Neural cell (in vitro differentiated cells): ENCODE data around the gene HOXC10. TPM values are rescaled to one million over a fixed set of nuclear protein-coding genes. Genes with fewer than 3 reads are reported as not detected.

Source experiments
- H2AFZ ChIP-seq: fragments of 200-600, 300-800 bp; sonication (generic), shearing (Covaris generic); 2 replicates; pipeline ENCODE4 v1.6.0; 2014; ENCODE audit warnings: low read depth, mild to moderate bottlenecking, antibody characterized with exemption, low read length, moderate library complexity
- H3F3A ChIP-seq: fragments of 200-600 bp; shearing (Covaris generic); 2 replicates; pipeline ENCODE4 v1.6.1; 2016; ENCODE audit warnings: mild to moderate bottlenecking, moderate library complexity, mixed read lengths, antibody characterized with exemption, low read length; ENCODE audit not compliant: insufficient read depth, poor library complexity, severe bottlenecking
- H3K27ac ChIP-seq: fragments of 200-600, 300-800 bp; sonication (generic), shearing (Covaris generic); 2 replicates; pipeline ENCODE4 v1.5.1; 2014; ENCODE audit warnings: mild to moderate bottlenecking, low read length, moderate library complexity
- H3K27me3 ChIP-seq: fragments of 300-800, 200-600 bp; sonication (generic), shearing (Covaris generic); 2 replicates; pipeline ENCODE4 v1.6.0; 2014; ENCODE audit warnings: mild to moderate bottlenecking, low read depth, low read length, moderate library complexity; ENCODE audit not compliant: insufficient read depth
- H3K36me3 ChIP-seq: fragments of 300-800, 200-600 bp; sonication (generic), shearing (Covaris generic); 2 replicates; pipeline ENCODE4 v1.5.1; 2014; ENCODE audit warnings: mild to moderate bottlenecking, antibody characterized with exemption, low read length, moderate library complexity; ENCODE audit not compliant: insufficient read depth
- H3K4me2 ChIP-seq: fragments of 300-800, 200-600 bp; sonication (generic), shearing (Covaris generic); 2 replicates; pipeline ENCODE4 v1.6.0; 2014; ENCODE audit warnings: mild to moderate bottlenecking, low read length
- H3K4me3 ChIP-seq: fragments of 300-800, 200-600 bp; sonication (generic), shearing (Covaris generic); 2 replicates; pipeline ENCODE4 v1.5.1; 2014; ENCODE audit warnings: mild to moderate bottlenecking, low read length, moderate library complexity
- H3K79me2 ChIP-seq: fragments of 200-600 bp; shearing (Covaris generic); replicated peaks from 2 replicates; pipeline ENCODE4 v1.6.0; 2014; ENCODE audit warnings: mild to moderate bottlenecking, low read length, moderate library complexity; ENCODE audit not compliant: insufficient read depth
- H3K9ac ChIP-seq: fragments of 300-800, 200-600 bp; sonication (generic), shearing (Covaris generic); 2 replicates; pipeline ENCODE4 v1.6.1; 2016; ENCODE audit warnings: mild to moderate bottlenecking, low read length, mixed read lengths
- H3K9me2 ChIP-seq: fragments of 200-600 bp; shearing (Covaris generic); 2 replicates; pipeline ENCODE4 v1.6.1; 2016; ENCODE audit warnings: mild to moderate bottlenecking, low read length, mixed read lengths; ENCODE audit not compliant: insufficient read depth
- H3K9me3 ChIP-seq: fragments of 200-600, 300-800 bp; sonication (generic), shearing (Covaris generic); 2 replicates; pipeline ENCODE4 v1.6.1; 2016; ENCODE audit warnings: mild to moderate bottlenecking, mixed run types, low read length, moderate library complexity, mixed read lengths
- H4K20me1 ChIP-seq: fragments of 200-600 bp; shearing (Covaris generic); 2 replicates; pipeline ENCODE4 v1.6.1; 2016; ENCODE audit warnings: mild to moderate bottlenecking, mixed run types; ENCODE audit not compliant: insufficient read depth
- EP300 ChIP-seq: fragments of 450-650 bp; conservative IDR thresholded peaks from 2 replicates; pipeline ENCODE4 v1.6.1; 2014; ENCODE audit warnings: antibody characterized with exemption, mild to moderate bottlenecking, moderate library complexity; ENCODE audit not compliant: poor library complexity, severe bottlenecking
- EZH2 ChIP-seq: fragments of 200-600, 300-800 bp; shearing (Covaris generic), sonication (generic); IDR thresholded peaks from 2 replicates; pipeline ENCODE4 v1.6.1; 2014; ENCODE audit warnings: antibody characterized with exemption, low read length, borderline replicate concordance, mild to moderate bottlenecking; ENCODE audit not compliant: insufficient read depth, poor library complexity, severe bottlenecking
- MXI1 ChIP-seq: fragments of 450-650 bp; conservative IDR thresholded peaks from 2 replicates; pipeline ENCODE4 v1.6.1; 2014; ENCODE audit warnings: antibody characterized with exemption, mild to moderate bottlenecking; ENCODE audit not compliant: poor library complexity, severe bottlenecking
- POLR2AphosphoS5 ChIP-seq: IDR thresholded peaks from 2 replicates; pipeline ENCODE4 v1.6.1; 2012
- RAD21 ChIP-seq: fragments of 450-650 bp; conservative IDR thresholded peaks from 2 replicates; pipeline ENCODE4 v1.6.1; 2014; ENCODE audit warnings: antibody characterized with exemption, mild to moderate bottlenecking, moderate library complexity
- SMC3 ChIP-seq: fragments of 450-650 bp; conservative IDR thresholded peaks from 2 replicates; pipeline ENCODE4 v1.6.1; 2014; ENCODE audit warnings: antibody characterized with exemption, mild to moderate bottlenecking, moderate library complexity; ENCODE audit not compliant: poor library complexity
- TAF1 ChIP-seq: IDR thresholded peaks from 2 replicates; pipeline ENCODE4 v1.6.1; 2012; ENCODE audit warnings: low read depth
- polyA plus RNA-seq: library from polyadenylated mRNA; depleted of rRNA; stranded (reverse); fragments of >200 nt; gene quantifications from 2 replicates; pipeline ENCODE4 v1.2.3, GENCODE V29; 2014
- TF ChIP-seq, protein P1 (sequence below): IDR thresholded peaks from 2 replicates; pipeline ENCODE4 v1.6.1; 2012; ENCODE audit warnings: borderline replicate concordance
- TF ChIP-seq, protein P2 (sequence below): fragments of 450-650 bp; IDR thresholded peaks from 2 replicates; pipeline ENCODE4 v1.5.1; 2014; ENCODE audit warnings: antibody characterized with exemption, mild to moderate bottlenecking, moderate library complexity; ENCODE audit not compliant: poor library complexity, severe bottlenecking

The HOXC10 gene
- polyA plus RNA-seq, 1 donor from 2014 or later = not detected

DNA sequence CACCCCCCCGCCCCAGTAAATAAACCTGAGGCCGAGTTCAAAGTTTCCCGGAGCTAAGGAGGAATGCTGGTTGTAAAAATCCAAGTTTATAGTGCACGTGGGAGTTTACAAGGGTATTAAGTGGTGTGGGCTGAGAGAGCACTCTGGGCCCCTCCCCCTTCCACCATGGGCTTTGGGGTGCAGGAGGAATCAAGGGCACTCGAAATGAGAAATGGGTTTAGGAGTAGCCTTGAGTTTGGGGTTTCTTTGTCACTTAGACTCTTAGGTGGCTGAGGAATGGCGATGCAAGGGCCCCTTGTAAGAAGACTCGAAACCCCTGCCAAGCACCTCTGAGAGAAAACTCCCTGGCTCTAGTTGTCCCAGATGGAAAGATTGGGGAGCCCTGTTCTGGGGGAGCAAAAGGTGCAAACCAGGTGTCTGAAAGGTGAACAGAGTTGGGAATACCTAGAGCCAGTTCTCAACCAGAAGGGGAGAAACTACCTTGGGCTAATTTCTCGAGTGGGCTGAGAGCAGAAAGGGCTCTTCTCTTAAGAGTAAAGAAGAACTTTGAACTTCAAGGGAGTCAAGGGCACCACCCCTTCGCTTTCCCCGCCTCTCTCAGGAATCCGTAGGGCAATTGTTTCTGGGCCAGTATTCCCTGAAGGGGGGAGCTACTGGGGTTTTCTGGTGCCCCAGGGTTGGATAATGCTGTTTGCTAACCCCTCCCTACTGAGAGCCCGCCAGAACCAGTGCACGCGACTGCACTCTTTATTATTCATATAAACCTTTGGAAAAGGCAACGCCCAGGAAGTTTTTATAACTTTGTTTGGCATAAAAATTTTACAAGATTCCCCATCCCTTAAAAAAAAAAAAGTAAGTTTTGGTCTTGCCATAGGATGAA lies 6.2 kb upstream of the HOXC10 start:
- Histone ChIP-seq H3K9ac (no peak overlapping the region), H3K4me3 (no peak overlapping the region), H3K79me2 (no peaks in the 10 kb centered on the region), H3K36me3 (no peaks in the 10 kb centered on the region), H3K27me3 (peaks cover 99% of the 10 kb centered on the region), H2AFZ (no peak overlapping the region), H4K20me1 (no peaks in the 10 kb centered on the region), H3K4me2 (no peak overlapping the region), H3K9me2 (no peaks in the 10 kb centered on the region), H3K27ac (no peak overlapping the region), H3F3A (no peaks in the 10 kb centered on the region), H3K9me3 (no peaks in the 10 kb centered on the region)
- no peak for TF ChIP-seq SMC3
- no peak for TF ChIP-seq TAF1
- no peak for TF ChIP-seq EP300
- no peak for TF ChIP-seq POLR2AphosphoS5
- TF ChIP-seq RAD21 = no peak
- TF ChIP-seq EZH2 = no peak
- TF ChIP-seq, protein P1, sequence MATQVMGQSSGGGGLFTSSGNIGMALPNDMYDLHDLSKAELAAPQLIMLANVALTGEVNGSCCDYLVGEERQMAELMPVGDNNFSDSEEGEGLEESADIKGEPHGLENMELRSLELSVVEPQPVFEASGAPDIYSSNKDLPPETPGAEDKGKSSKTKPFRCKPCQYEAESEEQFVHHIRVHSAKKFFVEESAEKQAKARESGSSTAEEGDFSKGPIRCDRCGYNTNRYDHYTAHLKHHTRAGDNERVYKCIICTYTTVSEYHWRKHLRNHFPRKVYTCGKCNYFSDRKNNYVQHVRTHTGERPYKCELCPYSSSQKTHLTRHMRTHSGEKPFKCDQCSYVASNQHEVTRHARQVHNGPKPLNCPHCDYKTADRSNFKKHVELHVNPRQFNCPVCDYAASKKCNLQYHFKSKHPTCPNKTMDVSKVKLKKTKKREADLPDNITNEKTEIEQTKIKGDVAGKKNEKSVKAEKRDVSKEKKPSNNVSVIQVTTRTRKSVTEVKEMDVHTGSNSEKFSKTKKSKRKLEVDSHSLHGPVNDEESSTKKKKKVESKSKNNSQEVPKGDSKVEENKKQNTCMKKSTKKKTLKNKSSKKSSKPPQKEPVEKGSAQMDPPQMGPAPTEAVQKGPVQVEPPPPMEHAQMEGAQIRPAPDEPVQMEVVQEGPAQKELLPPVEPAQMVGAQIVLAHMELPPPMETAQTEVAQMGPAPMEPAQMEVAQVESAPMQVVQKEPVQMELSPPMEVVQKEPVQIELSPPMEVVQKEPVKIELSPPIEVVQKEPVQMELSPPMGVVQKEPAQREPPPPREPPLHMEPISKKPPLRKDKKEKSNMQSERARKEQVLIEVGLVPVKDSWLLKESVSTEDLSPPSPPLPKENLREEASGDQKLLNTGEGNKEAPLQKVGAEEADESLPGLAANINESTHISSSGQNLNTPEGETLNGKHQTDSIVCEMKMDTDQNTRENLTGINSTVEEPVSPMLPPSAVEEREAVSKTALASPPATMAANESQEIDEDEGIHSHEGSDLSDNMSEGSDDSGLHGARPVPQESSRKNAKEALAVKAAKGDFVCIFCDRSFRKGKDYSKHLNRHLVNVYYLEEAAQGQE = no peak
- TF ChIP-seq, protein P2, sequence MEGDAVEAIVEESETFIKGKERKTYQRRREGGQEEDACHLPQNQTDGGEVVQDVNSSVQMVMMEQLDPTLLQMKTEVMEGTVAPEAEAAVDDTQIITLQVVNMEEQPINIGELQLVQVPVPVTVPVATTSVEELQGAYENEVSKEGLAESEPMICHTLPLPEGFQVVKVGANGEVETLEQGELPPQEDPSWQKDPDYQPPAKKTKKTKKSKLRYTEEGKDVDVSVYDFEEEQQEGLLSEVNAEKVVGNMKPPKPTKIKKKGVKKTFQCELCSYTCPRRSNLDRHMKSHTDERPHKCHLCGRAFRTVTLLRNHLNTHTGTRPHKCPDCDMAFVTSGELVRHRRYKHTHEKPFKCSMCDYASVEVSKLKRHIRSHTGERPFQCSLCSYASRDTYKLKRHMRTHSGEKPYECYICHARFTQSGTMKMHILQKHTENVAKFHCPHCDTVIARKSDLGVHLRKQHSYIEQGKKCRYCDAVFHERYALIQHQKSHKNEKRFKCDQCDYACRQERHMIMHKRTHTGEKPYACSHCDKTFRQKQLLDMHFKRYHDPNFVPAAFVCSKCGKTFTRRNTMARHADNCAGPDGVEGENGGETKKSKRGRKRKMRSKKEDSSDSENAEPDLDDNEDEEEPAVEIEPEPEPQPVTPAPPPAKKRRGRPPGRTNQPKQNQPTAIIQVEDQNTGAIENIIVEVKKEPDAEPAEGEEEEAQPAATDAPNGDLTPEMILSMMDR = no peak
- TF ChIP-seq MXI1 = no peak

DNA sequence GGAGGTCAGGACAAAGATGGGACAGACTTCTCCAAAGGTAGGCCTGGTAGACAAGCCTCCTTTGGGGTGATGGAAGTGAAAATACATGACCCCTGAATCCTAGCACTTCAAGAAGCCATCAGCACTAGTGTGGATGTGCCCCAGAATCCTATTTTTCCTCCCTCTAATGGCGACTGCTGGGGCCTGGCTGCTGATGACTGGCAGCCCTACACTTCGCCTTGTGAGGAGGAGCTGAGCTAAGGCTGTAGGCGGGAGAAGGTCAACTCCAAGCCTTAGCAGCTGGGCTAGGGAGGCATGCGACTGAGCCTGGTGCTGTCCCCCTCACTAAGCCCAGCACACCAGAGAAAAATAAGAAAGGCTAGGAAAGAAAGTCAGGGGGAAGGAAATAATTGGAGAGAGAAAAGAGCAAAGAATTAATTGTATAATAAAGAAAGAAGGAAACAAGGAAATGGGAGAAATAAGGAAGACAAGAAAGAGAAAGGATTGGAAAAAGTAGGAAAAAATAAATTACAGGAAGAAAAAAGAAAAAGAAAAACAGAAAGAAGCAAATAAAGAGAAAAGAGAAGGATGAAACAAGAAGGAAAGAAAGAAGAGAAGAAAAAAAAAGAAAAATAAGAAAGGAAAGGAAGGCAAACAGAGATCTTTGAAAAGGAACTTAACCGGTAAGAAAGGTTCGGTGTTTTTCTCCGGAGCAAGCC lies 4.7 kb upstream of the HOXC10 start:
- no peak overlapping the region for H3K27ac ChIP-seq
- TF ChIP-seq EP300 = no peak
- no peak for TF ChIP-seq RAD21
- no peak for TF ChIP-seq MXI1
- TF ChIP-seq TAF1 = no peak
- no peak for TF ChIP-seq SMC3
- no peak for TF ChIP-seq POLR2AphosphoS5
- TF ChIP-seq EZH2 = no peak
- TF ChIP-seq, protein P1 = no peak
- TF ChIP-seq, protein P2 = no peak
- no peaks in the 10 kb centered on the region for H3K79me2 ChIP-seq
- H3K4me3 ChIP-seq = no peak overlapping the region
- H3K27me3 ChIP-seq = peaks cover 99% of the 10 kb centered on the region
- H3K36me3 ChIP-seq = no peaks in the 10 kb centered on the region
- H3K9me3 ChIP-seq = no peaks in the 10 kb centered on the region
- no peaks in the 10 kb centered on the region for H3F3A ChIP-seq
- H3K9me2 ChIP-seq = no peaks in the 10 kb centered on the region
- H3K4me2 ChIP-seq = no peak overlapping the region
- H2AFZ ChIP-seq = no peak overlapping the region
- no peaks in the 10 kb centered on the region for H4K20me1 ChIP-seq
- no peak overlapping the region for H3K9ac ChIP-seq
